Brain microvascular endothelial cell (primary cell): Measurements from ENCODE around the gene PRPF38A.
A peak's percentile ranks its signal among the peaks of the same experiment; 100 is the strongest.

Experiments
- DNase-seq: peaks from one replicate; pipeline ENCODE4 v3.0.0-alpha.2; 2020
- H3K27ac ChIP-seq: fragments of 250-450 bp; sonication (Bioruptor Pico); 2 replicates; pipeline ENCODE4 v1.5.1; 2020; ENCODE audit warnings: mild to moderate bottlenecking, moderate library complexity
- H3K27me3 ChIP-seq: fragments of 250-450 bp; sonication (Bioruptor Pico); replicated peaks from 2 replicates; pipeline ENCODE4 v1.5.1; 2020; ENCODE audit warnings: mild to moderate bottlenecking
- H3K36me3 ChIP-seq: fragments of 250-450 bp; sonication (Bioruptor Pico); replicated peaks from 2 replicates; pipeline ENCODE4 v1.5.1; 2020; ENCODE audit warnings: mild to moderate bottlenecking
- H3K4me3 ChIP-seq: 2 replicates; pipeline ENCODE4 v1.5.1; 2011; ENCODE audit warnings: low read depth, mild to moderate bottlenecking, control low read depth, low read length, moderate library complexity
- CTCF ChIP-seq: IDR thresholded peaks from 2 replicates; pipeline ENCODE4 v1.5.1; 2011; ENCODE audit warnings: low read depth, mild to moderate bottlenecking, moderate library complexity, low read length, control low read depth, inconsistent platforms; ENCODE audit errors: missing control alignments
- in situ Hi-C: cut with HindIII; loops from 2 replicates; pipeline ENCODE4 v1.10.0; 2017; ENCODE audit warnings: low sequenced_read_pairs, low pct_ligation_motif_present

Gene PRPF38A

GRCh38 chr1:52404975-52405338 lies 555 bp downstream of the PRPF38A start:
- no peak for DNase-seq
- no peak for TF ChIP-seq CTCF
- in situ Hi-C loops = no loop called here
- Histone ChIP-seq H3K27me3 (no peaks in the 10 kb centered on the region), H3K4me3 (peak overlapping the region; percentile 96), H3K27ac (peak overlapping the region; percentile 92), H3K36me3 (peaks cover 27% of the 10 kb centered on the region)

- in situ Hi-C loops = no loop called here
- H3K4me3 ChIP-seq = no peak overlapping the region
- H3K27me3 ChIP-seq = no peaks in the 10 kb centered on the region
- H3K27ac ChIP-seq = no peak overlapping the region
- H3K36me3 ChIP-seq = peaks cover 84% of the 10 kb centered on the region
- TF ChIP-seq CTCF = no peak
- no peak for DNase-seq
Measured at GRCh38 chr1:52413410-52413989, 9.1 kb downstream of the PRPF38A start.

- TF ChIP-seq CTCF = no peak
- no peaks in the 10 kb centered on the region for H3K27me3 ChIP-seq
- no peak overlapping the region for H3K27ac ChIP-seq
- H3K36me3 ChIP-seq = peaks cover 76% of the 10 kb centered on the region
- DNase-seq = no peak
- in situ Hi-C loops = no loop called here
- H3K4me3 ChIP-seq = no peak overlapping the region
Measured at GRCh38 chr1:52414942-52415341, 10.5 kb downstream of the PRPF38A start.

- Histone ChIP-seq H3K4me3 (no peak overlapping the region), H3K36me3 (peaks cover 62% of the 10 kb centered on the region), H3K27ac (no peak overlapping the region), H3K27me3 (no peaks in the 10 kb centered on the region)
- DNase-seq = no peak
- in situ Hi-C loops = no loop called here
- no peak for TF ChIP-seq CTCF
Measured at GRCh38 chr1:52416811-52417210, 12.4 kb downstream of the PRPF38A start.

- H3K36me3 ChIP-seq = peaks cover 33% of the 10 kb centered on the region
- no peak overlapping the region for H3K4me3 ChIP-seq
- no peak overlapping the region for H3K27ac ChIP-seq
- no peak for DNase-seq
- no peaks in the 10 kb centered on the region for H3K27me3 ChIP-seq
- no peak for TF ChIP-seq CTCF
- in situ Hi-C loops = no loop called here
Measured at GRCh38 chr1:52420713-52421112, 16.3 kb downstream of the PRPF38A start.

- Histone ChIP-seq H3K36me3 (peaks cover 14% of the 10 kb centered on the region), H3K4me3 (no peak overlapping the region), H3K27me3 (no peaks in the 10 kb centered on the region), H3K27ac (no peak overlapping the region)
- in situ Hi-C loops = no loop called here
- DNase-seq = no peak
- TF ChIP-seq CTCF = no peak
Measured at GRCh38 chr1:52423055-52423454, 18.7 kb downstream of the PRPF38A start.
